GM12874 (cell line): Measurements from ENCODE around the gene PPP1CC.

Experiments
- CTCF ChIP-seq: IDR thresholded peaks from 2 replicates; pipeline ENCODE4 v1.5.1; 2011; ENCODE audit warnings: low read depth, mild to moderate bottlenecking, control low read depth, low read length, moderate library complexity; ENCODE audit not compliant: insufficient read depth

PPP1CC gene

GRCh38 chr12:110754101-110754793 is 11.6 kb upstream of the PPP1CC start:
- TF ChIP-seq CTCF, result no peak

- TF ChIP-seq CTCF, result no peak
Observed at GRCh38 chr12:110750784-110751461, 8.2 kb upstream of the PPP1CC start.

- TF ChIP-seq CTCF, result no peak
Observed at GRCh38 chr12:110746550-110746949, 3.9 kb upstream of the PPP1CC start.

GRCh38 chr12:110745542-110746284 is 3.0 kb upstream of the PPP1CC start:
- TF ChIP-seq CTCF, result no peak

GRCh38 chr12:110744601-110745264 is 2.0 kb upstream of the PPP1CC start:
- no peak for TF ChIP-seq CTCF

GRCh38 chr12:110744151-110744571 is 1.5 kb upstream of the PPP1CC start:
- no peak for TF ChIP-seq CTCF

- TF ChIP-seq CTCF, result no peak
Observed at GRCh38 chr12:110743571-110744093, 941 bp upstream of the PPP1CC start.
